SU-DHL-6 (cell line): Measurements from ENCODE around the gene HAO2.

ENCODE experiments used
- H2AFZ ChIP-seq: fragments of 200-600 bp; sonication (generic); 2 replicates; pipeline ENCODE4 v1.6.1; 2014; ENCODE audit warnings: low read depth, mild to moderate bottlenecking, moderate library complexity, mixed read lengths, antibody characterized with exemption, low read length; ENCODE audit not compliant: severe bottlenecking
- H3F3A ChIP-seq: fragments of 200-600 bp; shearing (Covaris generic); 2 replicates; pipeline ENCODE4 v1.6.0; 2016; ENCODE audit warnings: antibody characterized with exemption, mild to moderate bottlenecking; ENCODE audit not compliant: insufficient read depth
- H3K27ac ChIP-seq: fragments of 200-600 bp; sonication (generic); 2 replicates; pipeline ENCODE4 v1.5.1; 2016; ENCODE audit warnings: low read depth, mild to moderate bottlenecking, low read length, moderate library complexity, mixed read lengths
- H3K27me3 ChIP-seq: fragments of 200-600 bp; sonication (generic), shearing (Covaris generic); 2 replicates; pipeline ENCODE4 v1.6.0; 2014; ENCODE audit warnings: mild to moderate bottlenecking, low read length
- H3K36me3 ChIP-seq: fragments of 200-600 bp; sonication (generic); 2 replicates; pipeline ENCODE4 v1.6.1; 2014; ENCODE audit warnings: mild to moderate bottlenecking, low read length, mixed read lengths
- H3K4me2 ChIP-seq: fragments of 300-600, 200-600 bp; shearing (Covaris generic), sonication (generic); 2 replicates; pipeline ENCODE4 v1.6.0; 2014; ENCODE audit warnings: low read length, low read depth, mild to moderate bottlenecking; ENCODE audit not compliant: poor library complexity, severe bottlenecking
- H3K4me3 ChIP-seq: fragments of 200-600 bp; sonication (generic); 2 replicates; pipeline ENCODE4 v1.5.1; 2014; ENCODE audit warnings: antibody characterized with exemption, low read length, mild to moderate bottlenecking, mixed read lengths; ENCODE audit not compliant: insufficient read depth, poor library complexity, severe bottlenecking
- H3K79me2 ChIP-seq: fragments of 200-600 bp; sonication (generic); 2 replicates; pipeline ENCODE4 v1.6.1; 2014; ENCODE audit warnings: mild to moderate bottlenecking, low read length, moderate library complexity; ENCODE audit not compliant: insufficient read depth
- H3K9ac ChIP-seq: fragments of 200-600 bp; sonication (generic); 2 replicates; pipeline ENCODE4 v1.7.0; 2014; ENCODE audit warnings: mild to moderate bottlenecking, low read length
- H3K9me2 ChIP-seq: fragments of 200-600 bp; sonication (generic); replicated peaks from 2 replicates; pipeline ENCODE4 v1.6.1; 2014; ENCODE audit warnings: low read length; ENCODE audit not compliant: insufficient read depth
- H3K9me3 ChIP-seq: fragments of 200-600 bp; sonication (generic); 2 replicates; pipeline ENCODE4 v1.6.1; 2014; ENCODE audit warnings: low read length, mixed read lengths; ENCODE audit not compliant: insufficient read depth
- H4K20me1 ChIP-seq: fragments of 200-600 bp; sonication (generic); 2 replicates; pipeline ENCODE4 v1.6.1; 2014; ENCODE audit warnings: low read depth, mild to moderate bottlenecking, antibody characterized with exemption, low read length, moderate library complexity, mixed read lengths
- EZH2phosphoT487 ChIP-seq: fragments of 200-600 bp; sonication (generic), shearing (Covaris generic); conservative IDR thresholded peaks from 2 replicates; pipeline ENCODE4 v1.6.1; 2018; ENCODE audit warnings: mild to moderate bottlenecking, antibody characterized with exemption, low read length, moderate library complexity, mixed read lengths
- TF ChIP-seq, protein P1 (sequence below): fragments of 200-600 bp; sonication (generic); IDR thresholded peaks from one replicate; pipeline ENCODE4 v1.5.1; 2017; ENCODE audit warnings: antibody characterized with exemption, mild to moderate bottlenecking, low read length, moderate library complexity; ENCODE audit not compliant: insufficient read depth, poor library complexity, severe bottlenecking

Gene HAO2

DNA sequence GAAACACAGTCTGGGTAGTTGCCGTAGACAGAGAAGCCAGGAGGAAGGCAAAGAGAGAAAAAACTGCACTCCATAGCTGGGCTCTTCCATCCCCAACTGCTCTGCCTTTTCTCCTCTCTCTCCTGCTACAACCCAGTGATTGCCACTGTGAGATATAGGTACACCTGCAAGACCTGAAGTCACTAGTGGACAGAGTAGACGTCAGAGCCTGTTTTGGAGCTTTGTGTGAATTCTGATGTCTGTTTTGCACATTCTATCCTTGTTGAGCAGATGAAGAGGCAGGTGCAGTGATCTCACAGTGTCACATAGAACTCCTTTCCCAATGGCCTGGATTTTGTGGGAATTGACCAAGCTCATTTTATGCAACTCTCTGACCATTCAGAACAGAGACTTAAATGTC, 2.2 kb downstream of the HAO2 start:
- Histone ChIP-seq H3K9ac (no peak overlapping the region), H3K4me3 (no peak overlapping the region), H3K4me2 (no peak overlapping the region), H2AFZ (no peak overlapping the region), H3K9me2 (no peaks in the 10 kb centered on the region), H3K27ac (no peak overlapping the region), H4K20me1 (no peaks in the 10 kb centered on the region), H3K27me3 (no peaks in the 10 kb centered on the region), H3K79me2 (no peaks in the 10 kb centered on the region), H3K36me3 (no peaks in the 10 kb centered on the region), H3K9me3 (no peaks in the 10 kb centered on the region), H3F3A (no peaks in the 10 kb centered on the region)
- TF ChIP-seq, protein P1, sequence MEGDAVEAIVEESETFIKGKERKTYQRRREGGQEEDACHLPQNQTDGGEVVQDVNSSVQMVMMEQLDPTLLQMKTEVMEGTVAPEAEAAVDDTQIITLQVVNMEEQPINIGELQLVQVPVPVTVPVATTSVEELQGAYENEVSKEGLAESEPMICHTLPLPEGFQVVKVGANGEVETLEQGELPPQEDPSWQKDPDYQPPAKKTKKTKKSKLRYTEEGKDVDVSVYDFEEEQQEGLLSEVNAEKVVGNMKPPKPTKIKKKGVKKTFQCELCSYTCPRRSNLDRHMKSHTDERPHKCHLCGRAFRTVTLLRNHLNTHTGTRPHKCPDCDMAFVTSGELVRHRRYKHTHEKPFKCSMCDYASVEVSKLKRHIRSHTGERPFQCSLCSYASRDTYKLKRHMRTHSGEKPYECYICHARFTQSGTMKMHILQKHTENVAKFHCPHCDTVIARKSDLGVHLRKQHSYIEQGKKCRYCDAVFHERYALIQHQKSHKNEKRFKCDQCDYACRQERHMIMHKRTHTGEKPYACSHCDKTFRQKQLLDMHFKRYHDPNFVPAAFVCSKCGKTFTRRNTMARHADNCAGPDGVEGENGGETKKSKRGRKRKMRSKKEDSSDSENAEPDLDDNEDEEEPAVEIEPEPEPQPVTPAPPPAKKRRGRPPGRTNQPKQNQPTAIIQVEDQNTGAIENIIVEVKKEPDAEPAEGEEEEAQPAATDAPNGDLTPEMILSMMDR = no peak
- no peak for TF ChIP-seq EZH2phosphoT487

DNA sequence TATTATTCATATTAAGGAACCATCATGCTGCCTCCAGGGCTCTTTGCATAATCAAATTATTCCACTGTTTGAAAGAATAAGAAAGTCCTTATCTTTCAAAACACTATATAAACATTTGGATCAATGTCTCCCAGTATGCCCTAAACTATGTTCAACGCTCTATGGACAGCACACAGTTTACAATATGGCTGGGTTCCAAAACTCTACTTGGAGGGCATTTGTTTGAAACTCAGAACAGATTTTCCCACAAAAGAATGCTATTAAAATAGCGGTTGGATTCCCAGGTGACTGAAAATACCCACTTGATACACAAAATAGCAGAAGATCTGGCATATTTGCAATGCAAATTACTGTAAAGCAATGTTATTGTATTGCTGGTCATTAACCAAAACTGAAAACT, 3.2 kb downstream of the HAO2 start:
- Histone ChIP-seq H3K27me3 (no peaks in the 10 kb centered on the region), H3K36me3 (no peaks in the 10 kb centered on the region), H3K9ac (no peak overlapping the region), H2AFZ (no peak overlapping the region), H3F3A (no peaks in the 10 kb centered on the region), H3K4me3 (no peak overlapping the region), H4K20me1 (no peaks in the 10 kb centered on the region), H3K4me2 (no peak overlapping the region), H3K27ac (no peak overlapping the region), H3K9me3 (no peaks in the 10 kb centered on the region), H3K9me2 (no peaks in the 10 kb centered on the region), H3K79me2 (no peaks in the 10 kb centered on the region)
- no peak for TF ChIP-seq EZH2phosphoT487
- TF ChIP-seq, protein P1 = no peak

DNA sequence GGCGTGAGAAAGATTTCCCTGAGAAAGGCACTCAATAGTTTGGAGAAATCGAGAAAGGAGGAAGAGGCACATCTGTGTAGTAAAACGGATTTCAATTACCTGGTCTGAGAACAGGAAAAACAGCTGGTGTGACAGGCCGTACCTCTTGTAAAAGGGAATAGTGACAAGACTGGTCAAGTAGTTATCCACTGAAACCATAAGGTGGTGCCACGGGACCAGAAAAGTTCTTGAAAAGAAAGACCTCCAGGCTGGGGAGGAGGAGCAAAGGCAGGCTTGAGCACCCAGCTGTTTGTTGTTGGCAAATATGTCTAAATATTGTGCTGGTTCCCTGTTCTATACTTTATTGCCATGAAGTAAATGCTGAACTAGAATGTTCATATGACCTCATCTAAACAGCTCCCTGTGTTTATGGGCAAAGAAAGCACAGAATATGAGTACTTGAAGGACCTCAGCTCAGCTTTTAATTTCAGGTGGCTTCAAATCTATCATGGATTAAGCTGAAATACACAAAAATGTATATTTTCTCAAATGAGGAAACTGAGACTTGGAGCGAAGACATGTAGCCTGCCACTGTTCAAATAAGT, 4.0 kb downstream of the HAO2 start:
- no peaks in the 10 kb centered on the region for H3K9me3 ChIP-seq
- no peaks in the 10 kb centered on the region for H3K27me3 ChIP-seq
- no peaks in the 10 kb centered on the region for H3F3A ChIP-seq
- H3K36me3 ChIP-seq = no peaks in the 10 kb centered on the region
- H3K4me3 ChIP-seq = no peak overlapping the region
- no peaks in the 10 kb centered on the region for H3K9me2 ChIP-seq
- H2AFZ ChIP-seq = no peak overlapping the region
- no peak overlapping the region for H3K27ac ChIP-seq
- no peak overlapping the region for H3K9ac ChIP-seq
- H3K79me2 ChIP-seq = no peaks in the 10 kb centered on the region
- H3K4me2 ChIP-seq = no peak overlapping the region
- no peak for TF ChIP-seq EZH2phosphoT487
- TF ChIP-seq, protein P1 = no peak
- no peaks in the 10 kb centered on the region for H4K20me1 ChIP-seq

DNA sequence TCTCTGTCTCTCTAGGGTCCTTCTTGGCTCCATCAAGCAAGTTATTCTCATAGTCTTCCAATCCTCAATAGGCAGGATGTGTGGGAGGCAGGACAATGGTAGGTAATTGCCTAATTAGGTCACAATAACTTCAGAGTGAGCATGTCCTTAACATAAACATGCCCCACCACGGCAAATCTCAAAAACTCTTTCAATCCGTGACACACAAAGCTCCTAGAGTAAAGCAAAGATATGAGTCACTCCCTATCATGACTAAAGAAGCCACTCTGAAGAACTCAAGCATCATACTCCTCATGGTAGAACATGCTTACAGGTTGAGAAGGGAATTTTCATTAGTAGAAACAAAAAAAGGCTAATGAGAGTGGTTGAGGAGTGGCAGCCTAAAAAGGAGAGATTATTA, 4.9 kb downstream of the HAO2 start:
- Histone ChIP-seq H3K36me3 (no peaks in the 10 kb centered on the region), H4K20me1 (no peaks in the 10 kb centered on the region), H2AFZ (no peak overlapping the region), H3K4me2 (no peak overlapping the region), H3K4me3 (no peak overlapping the region), H3K9ac (no peak overlapping the region), H3K9me3 (no peaks in the 10 kb centered on the region), H3K9me2 (no peaks in the 10 kb centered on the region), H3K27ac (no peak overlapping the region), H3K79me2 (no peaks in the 10 kb centered on the region), H3F3A (no peaks in the 10 kb centered on the region), H3K27me3 (no peaks in the 10 kb centered on the region)
- TF ChIP-seq, protein P1 = no peak
- TF ChIP-seq EZH2phosphoT487 = no peak
